Muscle of arm (tissue), 14 donors: Measurements from ENCODE around the gene DAPL1. TPM values are rescaled to one million over a fixed set of nuclear protein-coding genes. Genes with fewer than 3 reads are reported as not detected.

Source experiments
- DNase-seq: peaks from one replicate; pipeline ENCODE4 v3.0.0-alpha.2; 2013
- long read RNA-seq, 11 donors: transcript quantifications; one replicate each; lab custom pipeline, GENCODE V29; 2026
- polyA plus RNA-seq, 12 donors: library from polyadenylated mRNA; unstranded; fragments of 120-200 nt; gene quantifications; one replicate each; pipeline ENCODE4 v1.2.1, GENCODE V29; 2013; ENCODE audit not compliant: insufficient read length in 12 of 12

DAPL1 gene
- 10 to 100 TPM in 2 of 12 donors, 1 to 10 TPM in 1, under 1 TPM in 3, not detected in 6; 0.23 to 22.6 (median 3.2) TPM for polyA plus RNA-seq
- long read RNA-seq, donor 1 = 0 reads
- long read RNA-seq, donor 2 = 0 reads
- long read RNA-seq, donor 3 = 0 reads
- long read RNA-seq, donor 4 = 0 reads
- long read RNA-seq, donor 5 = 0 reads
- long read RNA-seq, donor 6 = 0 reads
- long read RNA-seq, donor 7, partial matches to known transcripts = 0 of 2 reads
- long read RNA-seq, donor 7, other reads (novel, unspliced or antisense) = 0 of 2 reads
- long read RNA-seq, donor 8 = 0 reads
- long read RNA-seq, donor 9, partial matches to known transcripts = 0 of 3 reads
- long read RNA-seq, donor 9, other reads (novel, unspliced or antisense) = 0 of 3 reads
- long read RNA-seq, donor 10 = 0 reads
- long read RNA-seq, donor 11 = 0 reads

DNA sequence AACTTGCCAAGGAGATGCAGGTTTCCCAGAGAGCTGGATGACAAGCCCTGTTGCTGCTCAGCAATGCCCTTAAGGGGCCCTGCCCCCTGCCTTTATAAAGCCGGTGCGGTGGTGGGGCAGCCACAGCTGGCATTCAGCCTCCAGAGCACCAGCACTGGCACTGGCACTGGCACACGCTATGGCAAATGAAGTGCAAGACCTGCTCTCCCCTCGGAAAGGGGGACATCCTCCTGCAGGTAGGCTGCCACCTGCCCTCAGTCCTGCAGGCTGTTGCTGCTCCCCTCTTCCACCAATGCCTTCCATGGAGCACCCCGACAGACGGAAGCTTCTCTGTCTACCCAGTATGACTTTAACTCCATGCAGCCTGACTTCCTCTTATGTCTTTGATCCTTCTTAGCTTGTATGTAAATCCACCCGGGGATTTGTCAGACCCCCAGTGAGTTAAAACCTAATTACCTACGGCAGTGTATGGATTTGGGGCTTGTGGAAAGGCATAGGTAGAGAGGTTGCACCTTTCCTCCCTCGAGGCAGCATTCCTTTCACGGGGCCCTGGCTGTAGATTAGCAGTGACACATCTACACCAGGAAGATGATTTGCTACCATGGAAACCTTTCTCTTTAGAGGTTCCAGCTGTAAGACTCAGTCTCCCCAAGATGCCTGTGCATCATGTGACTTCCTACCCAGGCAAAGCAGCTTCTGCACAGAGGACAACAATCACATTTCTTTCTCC is at the start of gene DAPL1:
DAPL1 (plus strand) TSS at position 123 of the 730 bp plus-strand sequence; CDS start at position 179, 56 bp downstream.
- no peak for DNase-seq

DNA sequence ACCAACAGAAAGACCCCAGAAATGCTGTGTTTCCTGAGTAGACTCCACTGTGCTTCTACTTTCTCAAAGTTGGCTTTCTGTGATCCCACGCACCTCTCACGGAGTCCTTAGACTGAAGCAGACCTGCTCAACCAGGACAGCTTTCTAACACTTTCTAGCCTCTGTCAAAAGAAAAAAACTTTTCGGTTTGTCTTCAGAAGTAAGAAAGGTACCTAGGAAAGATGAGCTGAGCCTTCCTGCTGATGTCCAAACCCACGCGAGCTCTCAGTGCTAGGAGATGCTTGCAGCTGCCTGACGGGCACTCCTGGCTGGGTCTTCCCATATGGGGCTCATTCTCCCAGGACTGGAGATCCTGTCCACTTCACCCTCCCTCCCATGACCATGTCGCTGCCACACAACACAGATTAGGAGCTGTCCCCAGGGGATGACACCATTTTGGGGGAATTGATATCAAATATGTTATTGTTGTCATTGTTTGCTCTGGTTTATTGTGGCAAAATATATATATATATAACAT is 49.2 kb upstream of the DAPL1 start:
- DNase-seq = no peak

DNA sequence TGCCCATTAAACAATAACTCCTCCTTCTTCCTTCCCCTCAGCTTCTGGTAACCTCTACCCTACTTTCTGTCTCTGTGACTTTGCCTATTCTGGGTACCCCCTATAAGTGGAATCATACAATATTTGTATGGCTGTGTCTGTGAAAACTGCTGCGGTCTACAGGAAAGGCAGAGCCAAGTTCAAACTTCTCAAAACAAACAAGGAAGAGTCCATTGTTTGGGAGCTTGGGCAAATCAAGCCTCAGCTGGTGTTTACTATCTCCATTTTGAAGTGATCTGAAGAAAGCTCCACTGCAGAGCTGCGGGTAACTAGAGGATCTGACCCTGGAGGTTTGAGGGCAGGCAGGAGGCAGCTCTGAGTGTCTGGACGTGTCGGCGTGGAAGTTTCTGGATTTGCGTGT is 48.6 kb upstream of the DAPL1 start:
- no peak for DNase-seq

- no peak for DNase-seq
These were observed 47.8 kb upstream of the DAPL1 start for GRCh38 chr2:158747281-158747680.

DNA sequence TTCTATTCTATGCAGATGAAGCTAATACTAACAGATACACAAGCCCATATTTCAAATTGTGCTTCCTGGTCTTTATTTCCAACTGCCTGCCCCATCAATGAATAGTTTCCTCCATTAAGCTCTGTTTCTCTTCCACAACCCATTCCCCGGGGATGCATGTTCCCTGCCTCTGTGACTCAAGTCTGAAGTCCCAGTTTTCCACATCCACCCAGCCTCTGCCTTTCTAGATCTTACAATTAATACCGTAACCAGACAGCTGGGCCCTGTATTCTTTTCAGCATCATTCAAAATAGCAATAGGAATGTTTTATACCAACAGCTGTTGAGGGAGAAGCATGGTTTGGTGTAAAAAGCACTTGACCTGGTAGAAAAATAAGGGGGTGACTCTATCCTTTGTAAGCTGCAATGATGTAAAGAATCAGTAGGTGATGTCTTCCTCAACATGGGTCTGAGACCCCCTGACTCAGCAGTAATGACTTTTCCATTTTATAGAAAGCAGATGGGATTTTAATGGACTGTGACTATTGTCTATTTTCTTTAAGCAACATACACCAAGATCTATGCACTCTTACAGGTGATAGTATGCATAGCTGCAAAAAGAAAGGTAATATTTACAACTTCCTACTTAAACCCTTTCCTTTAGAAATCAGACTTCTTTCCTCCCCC is 46.1 kb upstream of the DAPL1 start:
- no peak for DNase-seq

GRCh38 chr2:158750458-158751125 is 44.5 kb upstream of the DAPL1 start:
- no peak for DNase-seq

DNA sequence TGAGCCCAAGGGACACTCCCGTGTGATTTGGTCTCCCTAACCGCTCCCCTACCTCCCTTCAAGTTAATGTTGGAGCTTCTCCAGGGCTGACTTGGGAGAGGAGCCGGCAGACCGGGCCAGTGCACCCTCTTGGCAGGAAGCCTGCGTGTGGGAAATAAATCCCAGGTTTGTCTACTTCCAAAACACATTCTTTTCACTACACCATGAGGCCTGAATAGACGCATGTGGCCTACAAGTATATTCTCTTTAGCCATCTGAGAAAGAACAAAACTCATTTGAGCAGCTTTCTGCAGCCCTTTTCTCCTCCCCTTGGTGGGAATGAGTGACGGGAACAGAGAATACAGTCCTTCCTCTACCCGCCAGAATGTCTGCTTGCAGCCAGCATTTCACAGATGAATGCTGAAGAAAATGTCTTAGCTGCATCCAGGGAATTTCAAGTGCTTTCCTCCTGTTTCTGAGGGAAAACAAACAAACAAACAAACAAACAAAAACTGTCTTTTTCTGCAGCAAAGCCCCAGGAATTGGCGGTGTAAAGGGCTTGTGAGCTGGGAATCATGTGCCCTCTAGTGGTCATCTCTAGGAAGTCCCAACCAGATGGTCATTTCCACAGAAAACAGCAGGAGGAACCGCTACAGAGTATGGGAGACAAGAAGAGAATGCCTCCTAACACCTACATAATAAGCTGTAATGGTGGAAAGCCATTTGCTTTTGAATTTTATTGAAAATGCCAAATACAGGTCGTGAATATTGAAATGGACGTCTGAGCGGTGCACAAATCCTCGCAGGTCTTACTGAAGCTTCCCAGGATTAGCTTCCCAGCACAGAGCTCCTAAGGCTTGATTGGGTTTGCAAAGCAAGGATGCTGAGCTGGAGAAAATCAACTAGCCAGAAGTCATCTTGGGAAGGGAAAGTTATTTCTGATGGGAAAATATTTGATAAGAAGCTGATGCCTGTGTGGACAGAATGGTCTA is 41.2 kb upstream of the DAPL1 start:
- peak; percentile 80 for DNase-seq

DNA sequence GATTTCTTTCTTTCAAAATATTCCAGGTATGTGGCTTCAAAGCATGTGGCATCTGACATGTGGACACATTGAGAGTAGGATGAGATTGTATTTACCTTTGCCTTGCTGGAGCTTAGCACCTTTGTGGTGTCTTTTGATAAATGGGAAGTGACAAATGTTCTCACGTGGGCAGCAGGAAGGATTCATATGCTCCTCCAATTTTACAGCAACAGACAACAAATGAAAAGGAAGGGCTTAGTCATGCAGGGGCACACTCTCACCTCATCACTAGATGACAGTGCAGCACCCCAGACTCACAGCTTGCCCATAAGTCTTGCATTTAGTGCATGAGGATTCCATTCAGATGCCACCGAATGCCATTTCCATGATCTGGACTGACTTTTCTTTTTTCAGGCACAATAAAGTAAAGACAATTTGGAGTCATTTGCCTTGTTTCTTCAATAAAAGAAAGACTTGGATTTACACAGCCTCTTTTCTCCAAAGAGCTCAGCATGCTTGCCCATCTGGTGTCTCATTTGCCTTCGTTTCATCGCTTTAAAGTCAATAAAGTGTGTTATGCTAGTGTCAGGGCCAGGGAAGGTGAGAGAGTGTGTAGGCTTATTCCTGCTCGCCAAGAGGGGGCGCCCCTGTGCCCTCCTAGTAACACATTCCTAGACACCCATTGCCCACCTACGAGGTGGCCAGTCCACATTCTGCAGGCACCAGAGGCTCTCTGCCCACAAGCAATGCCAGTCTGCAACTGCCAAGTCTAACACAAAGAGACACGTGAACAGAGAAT is 39.6 kb upstream of the DAPL1 start:
- no peak for DNase-seq

DNA sequence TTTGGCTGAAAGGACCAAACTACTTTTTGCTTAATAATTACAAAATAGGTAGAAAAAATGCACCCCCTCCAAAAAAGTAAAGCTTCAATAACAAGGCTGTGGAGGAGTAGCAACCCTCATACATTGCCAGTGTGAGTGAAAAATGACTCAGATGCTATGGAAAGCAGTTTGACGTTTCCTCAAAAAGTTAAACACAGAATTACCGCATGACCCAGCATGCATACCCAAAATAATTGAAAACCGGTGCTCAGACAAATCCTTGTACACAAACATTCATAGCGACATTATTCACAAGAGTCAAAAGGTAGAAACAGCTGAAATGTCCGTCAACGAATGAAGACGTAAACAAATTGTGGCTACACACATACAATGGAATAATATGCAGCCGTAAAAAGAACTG is 38.8 kb upstream of the DAPL1 start:
- DNase-seq = no peak

DNA sequence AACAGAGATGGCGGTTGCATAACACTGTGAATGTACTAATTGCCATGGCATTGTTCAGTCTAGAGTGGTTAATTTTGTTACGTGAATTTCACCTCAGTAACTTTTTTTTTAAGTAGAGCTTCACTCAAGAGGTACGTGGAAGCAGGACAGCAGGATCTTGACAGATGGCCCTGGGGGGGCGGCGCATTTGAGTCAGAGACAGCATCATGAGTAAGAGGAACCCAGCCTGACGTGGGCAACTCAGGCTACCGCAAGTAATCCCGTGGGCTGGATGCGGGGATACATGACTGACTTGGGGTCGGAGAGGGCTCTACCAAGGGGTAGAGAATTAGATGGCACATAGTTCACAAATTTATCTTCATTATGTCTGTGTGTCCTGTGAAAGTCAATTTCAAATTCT is 38.1 kb upstream of the DAPL1 start:
- no peak for DNase-seq

DNA sequence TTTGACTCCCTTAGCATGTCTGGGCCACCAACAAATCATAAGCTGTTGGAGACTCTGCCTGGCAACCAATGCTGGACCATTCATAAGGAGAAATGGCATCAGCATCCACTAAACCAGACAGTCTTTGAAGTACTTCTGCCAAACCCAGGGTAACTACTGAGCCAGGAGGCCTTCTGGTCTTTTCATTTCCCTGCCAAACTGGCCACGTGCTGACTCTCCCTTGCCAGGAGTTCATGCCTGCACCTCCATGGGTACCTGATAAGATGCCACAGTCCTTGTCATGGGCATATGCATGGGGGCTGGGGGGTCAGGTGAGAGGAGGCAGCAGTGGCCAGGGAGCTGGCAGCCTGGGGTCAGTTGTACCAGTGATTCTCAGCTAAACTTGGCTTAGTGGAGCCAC is 34.2 kb upstream of the DAPL1 start:
- no peak for DNase-seq

GRCh38 chr2:158761621-158762020 is 33.5 kb upstream of the DAPL1 start:
- no peak for DNase-seq

DNA sequence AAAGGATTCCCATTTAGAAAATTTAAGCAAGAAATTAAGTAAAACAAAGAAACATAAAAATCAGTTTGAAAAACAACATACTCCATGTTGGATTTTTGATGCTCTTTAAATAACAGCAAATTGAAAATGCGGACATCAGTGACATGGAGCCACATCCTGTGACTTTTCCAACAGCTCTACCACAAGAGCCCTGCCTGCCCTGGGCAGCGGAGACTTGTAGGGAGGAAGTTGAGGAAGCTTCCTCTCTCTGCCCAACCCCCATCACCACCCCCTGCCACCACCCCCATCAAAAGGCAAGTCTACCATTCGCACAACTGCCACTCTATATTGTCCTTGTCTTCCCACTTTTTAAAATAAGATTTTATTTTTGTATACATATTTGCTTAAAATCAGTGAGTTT is 32.8 kb upstream of the DAPL1 start:
- no peak for DNase-seq

GRCh38 chr2:158766524-158766923 is 28.6 kb upstream of the DAPL1 start:
- DNase-seq = no peak

DNA sequence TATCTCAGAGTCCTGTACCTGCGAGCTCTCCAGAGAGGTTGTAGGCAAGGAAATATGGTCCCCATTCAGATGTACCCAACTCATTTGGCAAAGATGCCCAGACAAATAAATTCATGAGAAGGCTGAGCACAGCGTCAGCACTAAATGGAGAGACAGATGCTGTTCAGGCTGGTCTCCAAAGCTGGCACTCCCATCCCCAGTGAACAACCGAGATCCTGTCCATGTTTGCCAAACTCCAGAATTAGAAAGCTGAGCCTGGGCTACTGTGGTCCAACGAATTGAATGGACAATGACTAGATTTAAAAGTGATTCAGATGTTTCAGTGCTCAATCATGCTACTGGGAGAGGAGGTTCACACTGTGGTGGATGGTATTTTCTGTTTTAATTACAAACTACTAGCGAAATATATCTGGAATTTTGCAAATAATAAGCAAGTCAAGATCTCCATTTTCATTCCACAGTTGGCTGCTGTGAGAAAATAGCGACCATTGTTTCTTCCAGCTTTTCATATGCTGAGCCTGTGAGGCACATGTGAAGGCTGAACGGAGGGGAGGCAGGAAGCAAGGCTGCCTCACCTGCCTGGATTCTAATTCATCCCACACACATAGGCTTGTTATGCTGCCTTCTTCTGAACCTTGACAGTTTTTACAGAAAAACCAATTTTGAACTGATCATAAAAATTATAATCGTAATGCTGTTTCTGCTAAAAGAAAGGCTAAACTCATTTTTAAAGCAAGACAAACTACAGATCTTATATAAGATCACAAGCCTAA is 22.6 kb upstream of the DAPL1 start:
- DNase-seq = no peak

GRCh38 chr2:158773121-158773520 is 22.0 kb upstream of the DAPL1 start:
- no peak for DNase-seq

- DNase-seq = no peak
These were observed 20.4 kb upstream of the DAPL1 start for GRCh38 chr2:158774681-158775080.

DNA sequence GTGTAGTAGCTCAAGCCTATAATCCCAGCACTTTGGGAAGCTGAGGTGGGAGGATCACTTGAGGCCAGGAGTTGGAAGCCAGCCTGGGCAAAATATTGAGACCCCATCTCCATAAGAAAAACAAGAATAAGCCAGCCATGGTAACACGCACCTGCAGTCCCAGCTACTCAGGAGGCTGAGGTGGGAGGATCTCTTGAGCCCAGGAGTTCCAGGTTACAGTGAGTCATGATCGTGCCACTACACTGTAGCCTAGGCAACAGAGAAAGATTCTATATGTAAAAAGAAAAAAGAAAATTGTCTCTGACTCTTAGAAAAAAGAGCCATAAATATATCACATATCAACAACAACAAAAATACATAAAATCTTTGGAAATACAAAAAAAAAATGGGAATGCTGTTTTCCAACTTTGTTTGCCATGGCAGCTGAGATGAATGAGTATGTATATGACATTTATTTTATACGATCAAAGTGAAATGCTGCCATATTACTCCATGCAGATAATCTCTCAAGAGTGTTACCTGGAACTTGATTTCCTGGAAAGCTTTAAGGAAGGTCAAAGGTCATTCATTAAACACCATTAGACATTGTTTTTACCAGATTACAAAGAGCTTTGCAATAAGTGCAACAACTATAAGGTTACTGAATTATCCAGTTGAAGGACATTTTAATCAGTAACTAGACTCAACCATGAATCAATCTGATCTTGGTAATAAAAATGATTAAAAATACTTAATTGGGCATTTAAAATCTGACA is 19.7 kb upstream of the DAPL1 start:
- DNase-seq = no peak
